ENCODE measurements around the gene ARL4C.

ARL4C gene

GRCh38 chr2:234496835-234497593 is at the start of gene ARL4C:
Gene ARL4C (minus strand): TSS chr2:234497081. CDS start chr2:234496586, 495 bp downstream.
- in situ Hi-C loops (cut with MboI; ENCODE audit: low sequenced_read_pairs), result no loop called here

- in situ Hi-C loops (cut with MboI; ENCODE audit: low sequenced_read_pairs), result loop anchor here (25.0 kb wide), 1 partner anchor 408 kb away; no protein-coding TSS in a partner anchor
These were observed 48.1 kb upstream of the ARL4C start for GRCh38 chr2:234544659-234545611.

- in situ Hi-C loops (cut with MboI; ENCODE audit: low sequenced_read_pairs), result loop anchor here (25.0 kb wide), 1 partner anchor 405 kb away; no protein-coding TSS in a partner anchor
These were observed 45.9 kb upstream of the ARL4C start for GRCh38 chr2:234542742-234543141.

GRCh38 chr2:234537929-234538328 is 41.0 kb upstream of the ARL4C start:
- in situ Hi-C loops (cut with MboI; ENCODE audit: low sequenced_read_pairs), result loop anchor here (25.0 kb wide), 1 partner anchor 401 kb away; no protein-coding TSS in a partner anchor

GRCh38 chr2:234536178-234536965 is 39.5 kb upstream of the ARL4C start:
- in situ Hi-C loops (cut with MboI; ENCODE audit: low sequenced_read_pairs), result loop anchor here (25.0 kb wide), 1 partner anchor 399 kb away; no protein-coding TSS in a partner anchor

- in situ Hi-C loops (cut with MboI; ENCODE audit: low sequenced_read_pairs), result loop anchor here (25.0 kb wide), 1 partner anchor 398 kb away; no protein-coding TSS in a partner anchor
These were observed 38.6 kb upstream of the ARL4C start for GRCh38 chr2:234535464-234535863.

- in situ Hi-C loops (cut with MboI; ENCODE audit: low sequenced_read_pairs), result loop anchor here (25.0 kb wide), 1 partner anchor 397 kb away; no protein-coding TSS in a partner anchor
These were observed 37.6 kb upstream of the ARL4C start for GRCh38 chr2:234534515-234534914.

GRCh38 chr2:234533626-234534025 is 36.7 kb upstream of the ARL4C start:
- in situ Hi-C loops (cut with MboI; ENCODE audit: low sequenced_read_pairs), result loop anchor here (25.0 kb wide), 1 partner anchor 396 kb away; no protein-coding TSS in a partner anchor

GRCh38 chr2:234528410-234529148 is 31.7 kb upstream of the ARL4C start:
- in situ Hi-C loops (cut with MboI; ENCODE audit: low sequenced_read_pairs), result loop anchor here (25.0 kb wide), 1 partner anchor 391 kb away; no protein-coding TSS in a partner anchor

GRCh38 chr2:234526711-234527110 is 29.8 kb upstream of the ARL4C start:
- in situ Hi-C loops (cut with MboI; ENCODE audit: low sequenced_read_pairs), result loop anchor here (25.0 kb wide), 1 partner anchor 389 kb away; no protein-coding TSS in a partner anchor

GRCh38 chr2:234521536-234521935 is 24.7 kb upstream of the ARL4C start:
- in situ Hi-C loops (cut with MboI; ENCODE audit: low sequenced_read_pairs), result no loop called here

- in situ Hi-C loops (cut with MboI; ENCODE audit: low sequenced_read_pairs), result no loop called here
These were observed 22.2 kb upstream of the ARL4C start for GRCh38 chr2:234518986-234519642.

GRCh38 chr2:234517971-234518370 is 21.1 kb upstream of the ARL4C start:
- in situ Hi-C loops (cut with MboI; ENCODE audit: low sequenced_read_pairs), result no loop called here

- in situ Hi-C loops (cut with MboI; ENCODE audit: low sequenced_read_pairs), result no loop called here
These were observed 18.2 kb upstream of the ARL4C start for GRCh38 chr2:234514873-234515638.

GRCh38 chr2:234514099-234514498 is 17.2 kb upstream of the ARL4C start:
- in situ Hi-C loops (cut with MboI; ENCODE audit: low sequenced_read_pairs), result no loop called here

- in situ Hi-C loops (cut with MboI; ENCODE audit: low sequenced_read_pairs), result no loop called here
These were observed 16.2 kb upstream of the ARL4C start for GRCh38 chr2:234512884-234513669.

- in situ Hi-C loops (cut with MboI; ENCODE audit: low sequenced_read_pairs), result no loop called here
These were observed 6.0 kb upstream of the ARL4C start for GRCh38 chr2:234502919-234503285.

All from HL-60/S4 treated with retinoic acid at 250 ng/mL for 4 days and 3 days (cell line).